CD8-positive, alpha-beta memory T cell (primary cell): ENCODE data around the gene TSPYL1. TPM values are rescaled to one million over a fixed set of nuclear protein-coding genes. Genes with fewer than 3 reads are reported as not detected.
A peak's percentile ranks its signal among the peaks of the same experiment; 100 is the strongest.

Experiments
- CTCF ChIA-PET: fragments of 350-600 bp; sonication (Branson Sonifier 250); formaldehyde crosslinking; loops from one replicate; lab custom pipeline; 2021; ENCODE audit warnings: antibody characterized with exemption; lab: Charles Lee
- POLR2A ChIA-PET: fragments of 350-600 bp; sonication (Branson Sonifier 250); formaldehyde crosslinking; loops from one replicate; lab custom pipeline; 2021; ENCODE audit warnings: antibody characterized with exemption; lab: Charles Lee
- DNase-seq, 5 donors: peaks; one replicate each; pipeline versions ENCODE4 v3.0.0 to v3.0.0-alpha.2; 2020 to 2022; ENCODE audit warnings: mixed read lengths in 1 of 5
- H3K27ac ChIP-seq: one replicate; pipeline ENCODE4 v1.7.0; 2013; ENCODE audit warnings: low read depth, mild to moderate bottlenecking, low read length, moderate library complexity
- H3K27me3 ChIP-seq: 2 replicates; pipeline ENCODE4 v1.7.0; 2013; ENCODE audit warnings: low read length, mild to moderate bottlenecking; ENCODE audit not compliant: insufficient read depth, poor library complexity, severe bottlenecking
- H3K36me3 ChIP-seq: 2 replicates; pipeline ENCODE4 v1.7.0; 2013; ENCODE audit warnings: mild to moderate bottlenecking, low read length, moderate library complexity; ENCODE audit not compliant: insufficient read depth
- H3K4me1 ChIP-seq: 2 replicates; pipeline ENCODE4 v1.7.0; 2013; ENCODE audit warnings: mild to moderate bottlenecking, low read length, moderate library complexity; ENCODE audit not compliant: insufficient read depth
- H3K4me3 ChIP-seq: 2 replicates; pipeline ENCODE4 v1.7.0; 2013; ENCODE audit warnings: mild to moderate bottlenecking, low read length
- H3K9me3 ChIP-seq: 2 replicates; pipeline ENCODE4 v1.7.0; 2013; ENCODE audit warnings: mild to moderate bottlenecking, low read length
- H3K27ac Mint-ChIP-seq, 8 donors: one replicate each; pipeline ENCODE4 v1.8.0; 2020 to 2021; ENCODE audit warnings: mixed read lengths in 8 of 8, mild to moderate bottlenecking in 6 of 8, inconsistent platforms in 3 of 8, moderate library complexity in 3 of 8
- H3K27me3 Mint-ChIP-seq, 2 donors: one replicate each; pipeline ENCODE4 v1.8.0; 2020 to 2021; ENCODE audit warnings: mixed read lengths in 2 of 2, mild to moderate bottlenecking in 1 of 2, moderate library complexity in 1 of 2
- H3K36me3 Mint-ChIP-seq, 3 donors: one replicate each; pipeline ENCODE4 v1.8.0; 2020 to 2021; ENCODE audit warnings: mixed read lengths in 3 of 3, inconsistent platforms in 1 of 3, mild to moderate bottlenecking in 1 of 3
- H3K4me1 Mint-ChIP-seq, 3 donors: one replicate each; pipeline ENCODE4 v1.8.0; 2020 to 2021; ENCODE audit warnings: mixed read lengths in 3 of 3, inconsistent platforms in 1 of 3, mild to moderate bottlenecking in 1 of 3
- H3K4me3 Mint-ChIP-seq, 7 donors: one replicate each; pipeline ENCODE4 v1.8.0; 2020 to 2021; ENCODE audit warnings: mixed read lengths in 7 of 7, mild to moderate bottlenecking in 6 of 7, moderate library complexity in 4 of 7, inconsistent platforms in 2 of 7
- H3K9me3 Mint-ChIP-seq, 5 donors: one replicate each; pipeline ENCODE4 v1.8.0; 2020 to 2022; ENCODE audit warnings: mixed read lengths in 5 of 5, mild to moderate bottlenecking in 3 of 5, moderate library complexity in 2 of 5, inconsistent platforms in 1 of 5
- polyA plus RNA-seq: library from polyadenylated mRNA; unstranded; fragments of 300-500 nt; fragmentation: Illumina TruSeq; gene quantifications from one replicate; pipeline ENCODE4 v1.2.3, GENCODE V29; 2021
- total RNA-seq, 2 experiments: library from RNA; stranded (reverse); gene quantifications; one replicate each; pipeline ENCODE4 v1.2.3, GENCODE V29; 2021

Gene TSPYL1
- total and polyA plus RNA-seq, 3 experiments from 2014 or later: 50.5 to 57.4 (median 56.6) TPM

- H3K4me1 ChIP-seq: peaks cover 26% of the 10 kb centered on the region
- H3K36me3 ChIP-seq: peaks cover 9% of the 10 kb centered on the region
- no peak overlapping the region for H3K27ac ChIP-seq
- H3K9me3 ChIP-seq: no peaks in the 10 kb centered on the region
- Mint-ChIP-seq H3K4me1 (peaks cover 26 to 35% (median 32%) of the 10 kb centered on the region in 3 donors), H3K9me3 (peaks cover 0 to 2% (median 0%) of the 10 kb centered on the region in 5 donors), H3K36me3 (peaks cover 5 to 24% (median 11%) of the 10 kb centered on the region in 3 donors), H3K4me3 (peak overlapping the region in 1 of 7 donors; percentile 26), H3K27me3 (no peaks in the 10 kb centered on the region), H3K27ac (peak overlapping the region in 3 of 8 donors; percentile 13 to 70 (median 59))
- POLR2A ChIA-PET: no interaction called here
- CTCF ChIA-PET: interaction anchor here (1.2 kb wide), 1 partner anchor 29 kb away, joined by 4 read pairs; the partner anchor contains the start of gene TSPYL4
- no peak overlapping the region for H3K4me3 ChIP-seq
- H3K27me3 ChIP-seq: no peaks in the 10 kb centered on the region
- no peak for DNase-seq
Measured at GRCh38 chr6:116282698-116283097, 3.0 kb upstream of the TSPYL1 start.

DNA sequence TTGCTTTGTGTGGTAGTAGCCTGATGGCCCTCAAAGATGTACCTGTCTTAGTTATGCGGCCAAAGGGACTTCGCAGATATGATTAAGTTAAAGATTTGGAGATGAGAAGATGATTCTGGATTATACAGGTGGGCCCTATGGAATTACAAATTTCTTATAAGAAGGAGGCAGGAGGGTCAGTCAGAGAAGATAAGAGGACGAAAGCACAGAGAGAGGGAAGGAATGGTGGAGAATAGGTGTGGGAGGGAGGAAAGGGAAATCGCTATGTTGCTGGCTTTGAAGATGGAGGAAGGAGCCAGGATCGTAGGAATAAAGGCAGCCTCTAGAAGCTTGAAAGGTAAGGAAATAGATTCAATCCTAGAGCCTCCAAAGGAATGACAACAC, 1.2 kb upstream of the TSPYL1 start:
- POLR2A ChIA-PET: interaction anchor here (1.4 to 3.5 kb wide), 5 partner anchors 11 to 290 kb away, joined by 3 to 39 read pairs (median 19); partner anchors contain the start of genes RWDD1 and TSPYL4

GRCh38 chr6:116280161-116280932, 617 bp upstream of the TSPYL1 start:
- ChIA-PET POLR2A (interaction anchor here (1.4 to 3.5 kb wide), 10 partner anchors 8 to 401 kb away, joined by 3 to 39 read pairs (median 10); partner anchors contain the start of genes KPNA5, RWDD1 and TSPYL4), CTCF (interaction anchor here (1.5 to 4.2 kb wide), 6 partner anchors 8 to 292 kb away, joined by 4 to 29 read pairs (median 6); partner anchors contain the start of genes RWDD1 and TSPYL4)
- Mint-ChIP-seq H3K4me3 (peak overlapping the region; percentile 91 to 99 (median 98)), H3K36me3 (peaks cover 20 to 44% (median 27%) of the 10 kb centered on the region in 3 donors), H3K9me3 (peaks cover 0 to 2% (median 0%) of the 10 kb centered on the region in 5 donors), H3K27ac (peak overlapping the region; percentile 98 to 100 (median 100)), H3K4me1 (peaks cover 46 to 58% (median 56%) of the 10 kb centered on the region in 3 donors), H3K27me3 (no peaks in the 10 kb centered on the region)
- Histone ChIP-seq H3K4me3 (peak overlapping the region; percentile 90), H3K27me3 (no peaks in the 10 kb centered on the region), H3K27ac (peak overlapping the region; percentile 100), H3K9me3 (no peaks in the 10 kb centered on the region), H3K36me3 (peaks cover 12% of the 10 kb centered on the region), H3K4me1 (peaks cover 48% of the 10 kb centered on the region)
- peak in 2 of 5 donors; percentile 4 to 26 for DNase-seq

More for the DNA sequence above, 1.2 kb upstream of the TSPYL1 start:
- Mint-ChIP-seq H3K27me3 (no peaks in the 10 kb centered on the region), H3K27ac (peak overlapping the region; percentile 98 to 100 (median 100)), H3K36me3 (peaks cover 19 to 39% (median 25%) of the 10 kb centered on the region in 3 donors), H3K4me1 (peaks cover 42 to 52% (median 50%) of the 10 kb centered on the region in 3 donors), H3K4me3 (peak overlapping the region in 6 of 7 donors; percentile 91 to 99 (median 98)), H3K9me3 (peaks cover 0 to 2% (median 0%) of the 10 kb centered on the region in 5 donors)
- Histone ChIP-seq H3K4me1 (peaks cover 44% of the 10 kb centered on the region), H3K9me3 (no peaks in the 10 kb centered on the region), H3K36me3 (peaks cover 12% of the 10 kb centered on the region), H3K27me3 (no peaks in the 10 kb centered on the region), H3K27ac (peak overlapping the region; percentile 100), H3K4me3 (peak overlapping the region; percentile 90)
- DNase-seq: no peak
- CTCF ChIA-PET: interaction anchor here (2.0 to 4.2 kb wide), 3 partner anchors 13 to 253 kb away, joined by 7 to 29 read pairs (median 14); partner anchors contain the start of gene TSPYL4

DNA sequence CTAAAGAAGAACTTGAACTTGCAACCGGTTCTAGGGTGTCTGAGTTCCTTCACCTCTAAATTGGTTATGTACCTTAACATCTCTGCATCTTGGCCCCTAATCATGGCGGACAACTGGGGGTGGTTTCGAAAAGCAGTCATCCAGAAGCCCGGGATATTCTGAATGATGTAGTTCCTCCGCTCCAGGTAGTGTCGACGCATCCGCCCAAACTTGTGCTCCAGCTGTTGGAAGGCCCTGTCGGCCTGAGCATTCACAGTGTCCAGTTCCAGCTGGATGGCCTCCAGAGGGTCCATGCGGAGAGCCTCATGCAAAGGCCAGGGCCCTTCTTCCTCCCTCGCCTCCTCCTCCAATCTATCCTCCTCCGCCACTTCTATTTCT, 887 bp downstream of the TSPYL1 start:
- H3K4me3 ChIP-seq: peak overlapping the region; percentile 90
- peaks cover 22 to 54% (median 27%) of the 10 kb centered on the region in 3 donors for H3K36me3 Mint-ChIP-seq
- H3K27me3 Mint-ChIP-seq: no peaks in the 10 kb centered on the region
- peak in 1 of 5 donors; percentile 31 for DNase-seq
- H3K36me3 ChIP-seq: peaks cover 16% of the 10 kb centered on the region
- H3K9me3 ChIP-seq: no peaks in the 10 kb centered on the region
- peak overlapping the region; percentile 91 to 99 (median 98) for H3K4me3 Mint-ChIP-seq
- peaks cover 52 to 71% (median 65%) of the 10 kb centered on the region in 3 donors for H3K4me1 Mint-ChIP-seq
- no peaks in the 10 kb centered on the region for H3K27me3 ChIP-seq
- ChIA-PET POLR2A (interaction anchor here (0.7 to 3.5 kb wide), 10 partner anchors 9 to 402 kb away, joined by 3 to 39 read pairs (median 10); partner anchors contain the start of genes KPNA5, NT5DC1, RWDD1 and TSPYL4), CTCF (interaction anchor here (1.3 to 4.2 kb wide), 6 partner anchors 9 to 293 kb away, joined by 4 to 29 read pairs (median 5); partner anchors contain the start of genes RWDD1 and TSPYL4)
- peaks cover 0 to 2% (median 0%) of the 10 kb centered on the region in 5 donors for H3K9me3 Mint-ChIP-seq
- peak overlapping the region; percentile 100 for H3K27ac ChIP-seq
- H3K27ac Mint-ChIP-seq: peak overlapping the region; percentile 98 to 100 (median 100)
- H3K4me1 ChIP-seq: peaks cover 62% of the 10 kb centered on the region

- H3K4me3 Mint-ChIP-seq: peak overlapping the region; percentile 91 to 99 (median 98)
- peak overlapping the region; percentile 98 to 100 (median 100) for H3K27ac Mint-ChIP-seq
- Histone ChIP-seq H3K4me1 (peaks cover 62% of the 10 kb centered on the region), H3K27ac (peak overlapping the region; percentile 100), H3K36me3 (peaks cover 16% of the 10 kb centered on the region), H3K4me3 (peak overlapping the region; percentile 90), H3K9me3 (no peaks in the 10 kb centered on the region), H3K27me3 (no peaks in the 10 kb centered on the region)
- peaks cover 0 to 2% (median 0%) of the 10 kb centered on the region in 5 donors for H3K9me3 Mint-ChIP-seq
- peaks cover 22 to 57% (median 27%) of the 10 kb centered on the region in 3 donors for H3K36me3 Mint-ChIP-seq
- POLR2A ChIA-PET: interaction anchor here (0.7 to 3.5 kb wide), 7 partner anchors 9 to 403 kb away, joined by 3 to 39 read pairs (median 10); partner anchors contain the start of genes KPNA5, NT5DC1 and TSPYL4
- H3K27me3 Mint-ChIP-seq: no peaks in the 10 kb centered on the region
- CTCF ChIA-PET: interaction anchor here (1.3 to 4.2 kb wide), 6 partner anchors 9 to 283 kb away, joined by 4 to 29 read pairs (median 6); partner anchors contain the start of gene TSPYL4
- peaks cover 54 to 74% (median 68%) of the 10 kb centered on the region in 3 donors for H3K4me1 Mint-ChIP-seq
- DNase-seq: no peak
Measured at GRCh38 chr6:116278481-116278829, 1.3 kb downstream of the TSPYL1 start.

DNA sequence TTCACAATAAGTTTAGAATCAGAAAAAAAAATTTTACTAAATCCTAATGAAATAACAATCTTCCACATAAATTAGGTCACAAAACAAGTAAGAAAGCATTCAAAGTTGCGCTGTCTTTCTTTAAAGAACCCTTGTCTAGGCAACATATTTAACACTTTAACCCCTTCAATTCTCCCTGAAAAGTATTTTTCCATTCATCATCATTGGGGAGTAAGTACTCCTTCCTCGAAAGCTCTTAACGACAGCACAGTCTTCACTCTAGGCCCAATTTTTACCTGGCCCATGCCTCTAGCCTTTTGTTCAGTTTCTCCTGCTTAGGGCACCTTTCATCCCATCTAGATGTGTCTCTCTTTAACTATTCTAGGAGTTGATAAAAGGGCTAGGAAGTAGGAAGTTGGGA, 2.6 kb downstream of the TSPYL1 start:
- H3K36me3 Mint-ChIP-seq: peaks cover 25 to 70% (median 27%) of the 10 kb centered on the region in 3 donors
- H3K27ac ChIP-seq: peak overlapping the region; percentile 57
- ChIA-PET POLR2A (interaction anchor here (0.7 to 1.5 kb wide), 3 partner anchors 8 to 23 kb away, joined by 3 to 16 read pairs (median 4); partner anchors contain the start of gene TSPYL4), CTCF (interaction anchor here (0.7 to 4.2 kb wide), 3 partner anchors 9 to 394 kb away, joined by 4 to 29 read pairs (median 6); no protein-coding TSS in a partner anchor)
- H3K4me3 Mint-ChIP-seq: peak overlapping the region; percentile 91 to 99 (median 98)
- no peaks in the 10 kb centered on the region for H3K27me3 Mint-ChIP-seq
- H3K4me1 ChIP-seq: peaks cover 62% of the 10 kb centered on the region
- peak overlapping the region; percentile 90 for H3K4me3 ChIP-seq
- no peaks in the 10 kb centered on the region for H3K27me3 ChIP-seq
- peaks cover 16% of the 10 kb centered on the region for H3K36me3 ChIP-seq
- DNase-seq: no peak
- peaks cover 66 to 87% (median 81%) of the 10 kb centered on the region in 3 donors for H3K4me1 Mint-ChIP-seq
- peak overlapping the region; percentile 52 to 100 (median 96) for H3K27ac Mint-ChIP-seq
- H3K9me3 Mint-ChIP-seq: peaks cover 0 to 2% (median 0%) of the 10 kb centered on the region in 5 donors
- no peaks in the 10 kb centered on the region for H3K9me3 ChIP-seq

DNA sequence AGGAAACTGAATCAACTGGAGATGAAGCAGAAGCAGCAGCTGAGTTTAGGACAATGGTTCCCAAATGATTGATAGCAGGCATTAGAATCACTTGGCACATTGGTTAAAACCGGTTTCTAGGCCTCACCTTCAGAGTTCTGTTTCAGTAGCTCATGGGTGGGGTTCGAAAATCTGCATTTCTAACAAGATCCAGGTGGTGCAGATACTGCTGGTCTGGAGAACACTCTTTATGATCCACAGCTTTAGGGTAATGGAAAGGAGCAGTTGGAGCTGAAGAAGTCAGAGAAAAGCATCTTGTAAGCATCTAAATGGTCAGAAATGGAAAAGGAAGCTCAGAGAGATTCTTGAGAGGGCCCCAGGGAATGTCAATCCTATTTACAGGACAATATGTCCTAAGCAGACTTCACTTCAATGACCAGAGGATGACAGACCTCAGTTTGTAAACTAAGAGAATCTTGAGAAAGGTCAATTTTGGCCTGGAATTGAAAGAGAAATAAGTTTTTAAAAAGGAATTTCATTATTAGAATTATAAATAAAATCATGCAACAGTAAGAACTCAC, 8.5 kb downstream of the TSPYL1 start:
- H3K4me1 ChIP-seq: peaks cover 21% of the 10 kb centered on the region
- Mint-ChIP-seq H3K27me3 (no peaks in the 10 kb centered on the region), H3K4me1 (peaks cover 41 to 75% (median 72%) of the 10 kb centered on the region in 3 donors), H3K9me3 (no peaks in the 10 kb centered on the region), H3K36me3 (peaks cover 5 to 60% (median 12%) of the 10 kb centered on the region in 3 donors), H3K4me3 (no peak overlapping the region), H3K27ac (peak overlapping the region; percentile 15 to 87 (median 50))
- no peak for DNase-seq
- POLR2A ChIA-PET: interaction anchor here (3.4 kb wide), 1 partner anchor 8 kb away, joined by 19 read pairs; the partner anchor contains the start of gene TSPYL1
- H3K9me3 ChIP-seq: no peaks in the 10 kb centered on the region
- CTCF ChIA-PET: interaction anchor here (1.0 to 1.2 kb wide), 2 partner anchors 17 to 28 kb away, joined by 4 read pairs; no protein-coding TSS in a partner anchor
- H3K4me3 ChIP-seq: no peak overlapping the region
- no peaks in the 10 kb centered on the region for H3K27me3 ChIP-seq
- H3K27ac ChIP-seq: no peak overlapping the region
- peaks cover 4% of the 10 kb centered on the region for H3K36me3 ChIP-seq
